ENCODE results near the gene THSD4. TPM values are rescaled to one million over a fixed set of nuclear protein-coding genes. Genes with fewer than 3 reads are reported as not detected.
"Not testable (repeated sequence)": the region's sequence is repeated elsewhere in the genome, so short reads cannot be mapped to it uniquely, and the experiment has no call there.

The THSD4 gene
- total RNA-seq, 4 donors from 2014 or later: 10.7 to 59.5 (median 49.0) TPM

GRCh38 chr15:71316911-71317310, 201.6 kb downstream of the THSD4 start:
- Histone ChIP-seq H3K27me3 (no peaks in the 10 kb centered on the region), H3K36me3 (no peaks in the 10 kb centered on the region), H3K4me3 (no peak overlapping the region), H3K4me1 (no peaks in the 10 kb centered on the region), H3K27ac (no peak overlapping the region), H3K9me3 (no peaks in the 10 kb centered on the region)
- no peak for DNase-seq
- TF ChIP-seq CTCF (IDR thresholded peaks at IDR 0.05): no peak
- TF ChIP-seq POLR2A (IDR thresholded peaks at IDR 0.05): no peak

GRCh38 chr15:71319424-71319823, 204.2 kb downstream of the THSD4 start:
- H3K27me3 ChIP-seq, H3K9me3 ChIP-seq, H3K4me3 ChIP-seq, H3K27ac ChIP-seq, H3K4me1 ChIP-seq, H3K36me3 ChIP-seq, DNase-seq: not testable (repeated sequence)

GRCh38 chr15:71319935-71320334, 204.7 kb downstream of the THSD4 start:
- H3K4me3 ChIP-seq: no peak overlapping the region
- TF ChIP-seq CTCF (IDR thresholded peaks at IDR 0.05): no peak
- DNase-seq: no peak
- no peaks in the 10 kb centered on the region for H3K27me3 ChIP-seq
- no peaks in the 10 kb centered on the region for H3K4me1 ChIP-seq
- H3K9me3 ChIP-seq: no peaks in the 10 kb centered on the region
- H3K36me3 ChIP-seq: no peaks in the 10 kb centered on the region
- no peak overlapping the region for H3K27ac ChIP-seq

- DNase-seq: no peak
- H3K4me3 ChIP-seq: no peak overlapping the region
- no peaks in the 10 kb centered on the region for H3K36me3 ChIP-seq
- H3K27me3 ChIP-seq: no peaks in the 10 kb centered on the region
- TF ChIP-seq CTCF (IDR thresholded peaks at IDR 0.05) (no peak), POLR2A (IDR thresholded peaks at IDR 0.05) (no peak)
- H3K9me3 ChIP-seq: no peaks in the 10 kb centered on the region
- H3K4me1 ChIP-seq: peaks cover 0 to 8% (median 0%) of the 10 kb centered on the region in 4 donors
- H3K27ac ChIP-seq: no peak overlapping the region
Observed at GRCh38 chr15:71323082-71323481, 207.8 kb downstream of the THSD4 start.

- Histone ChIP-seq H3K36me3 (no peaks in the 10 kb centered on the region), H3K9me3 (no peaks in the 10 kb centered on the region), H3K4me3 (no peak overlapping the region), H3K27me3 (no peaks in the 10 kb centered on the region), H3K4me1 (peaks cover 0 to 12% (median under 1%) of the 10 kb centered on the region in 4 donors), H3K27ac (no peak overlapping the region)
- TF ChIP-seq CTCF (IDR thresholded peaks at IDR 0.05) (no peak), POLR2A (IDR thresholded peaks at IDR 0.05) (no peak)
- DNase-seq: no peak
Observed at GRCh38 chr15:71323584-71323983, 208.3 kb downstream of the THSD4 start.

GRCh38 chr15:71325481-71325880, 210.2 kb downstream of the THSD4 start:
- DNase-seq: no peak
- TF ChIP-seq POLR2A (IDR thresholded peaks at IDR 0.05): no peak
- TF ChIP-seq CTCF (IDR thresholded peaks at IDR 0.05): no peak
- no peaks in the 10 kb centered on the region for H3K27me3 ChIP-seq
- no peaks in the 10 kb centered on the region for H3K9me3 ChIP-seq
- H3K4me3 ChIP-seq: no peak overlapping the region
- H3K27ac ChIP-seq: no peak overlapping the region
- H3K36me3 ChIP-seq: no peaks in the 10 kb centered on the region
- H3K4me1 ChIP-seq: peaks cover 0 to 29% (median 6%) of the 10 kb centered on the region in 4 donors
